Measurements from ENCODE around the gene SATB1.

Gene SATB1

DNA sequence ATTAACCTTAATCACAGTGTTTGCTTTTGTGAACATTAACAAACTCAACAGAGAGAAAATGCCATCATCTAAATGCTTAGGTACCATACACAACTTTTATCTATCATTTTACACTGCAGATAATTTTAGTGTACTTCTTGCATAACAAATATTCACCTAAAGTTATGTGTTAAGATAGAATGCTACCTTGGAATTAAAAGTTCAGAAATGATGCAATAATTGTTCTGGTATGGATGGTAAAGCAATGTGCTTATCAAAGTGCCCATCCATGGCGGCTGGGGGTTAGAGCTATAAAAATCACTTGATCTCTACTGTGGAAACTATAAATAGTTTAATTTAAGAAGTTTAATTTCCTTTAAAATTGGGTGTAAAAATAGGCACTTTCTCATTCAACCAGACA lies 28.7 kb downstream of the SATB1 start:
- FAIRE-seq = no peak

GRCh38 chr3:18394384-18394995 lies 30.6 kb downstream of the SATB1 start:
- FAIRE-seq = no peak

GRCh38 chr3:18393906-18394305 lies 31.2 kb downstream of the SATB1 start:
- no peak for FAIRE-seq

DNA sequence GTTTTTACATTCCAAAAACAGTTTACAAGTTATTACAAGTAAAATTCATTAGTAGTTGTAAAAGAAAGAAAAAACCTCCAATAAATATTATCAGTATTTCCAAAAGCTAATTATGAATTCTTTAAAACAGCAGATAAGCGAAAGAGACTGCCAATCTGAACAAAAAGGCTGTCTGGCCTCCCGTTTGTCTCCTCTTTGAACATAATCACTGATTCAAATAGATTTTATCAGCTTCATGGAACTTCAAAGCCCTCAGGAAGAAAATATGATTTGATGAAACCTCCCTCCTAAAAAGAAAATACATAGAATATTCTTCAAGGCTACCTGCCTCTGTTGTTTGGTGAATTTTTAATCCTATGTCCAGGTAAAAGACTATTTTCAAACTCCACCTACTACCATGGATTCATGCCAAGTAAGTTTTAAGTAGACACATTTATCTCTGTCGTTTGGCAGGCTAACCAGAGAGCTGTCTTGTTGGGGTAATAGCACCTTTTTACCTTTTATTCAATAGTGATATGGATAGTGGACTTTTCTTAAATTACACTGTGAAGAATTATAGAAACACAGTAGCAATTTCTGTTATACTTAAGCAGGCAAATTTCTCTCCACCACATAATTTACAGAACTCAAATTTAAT lies 35.0 kb downstream of the SATB1 start:
- no peak for FAIRE-seq

GRCh38 chr3:18389108-18389733 lies 35.9 kb downstream of the SATB1 start:
- FAIRE-seq = no peak

DNA sequence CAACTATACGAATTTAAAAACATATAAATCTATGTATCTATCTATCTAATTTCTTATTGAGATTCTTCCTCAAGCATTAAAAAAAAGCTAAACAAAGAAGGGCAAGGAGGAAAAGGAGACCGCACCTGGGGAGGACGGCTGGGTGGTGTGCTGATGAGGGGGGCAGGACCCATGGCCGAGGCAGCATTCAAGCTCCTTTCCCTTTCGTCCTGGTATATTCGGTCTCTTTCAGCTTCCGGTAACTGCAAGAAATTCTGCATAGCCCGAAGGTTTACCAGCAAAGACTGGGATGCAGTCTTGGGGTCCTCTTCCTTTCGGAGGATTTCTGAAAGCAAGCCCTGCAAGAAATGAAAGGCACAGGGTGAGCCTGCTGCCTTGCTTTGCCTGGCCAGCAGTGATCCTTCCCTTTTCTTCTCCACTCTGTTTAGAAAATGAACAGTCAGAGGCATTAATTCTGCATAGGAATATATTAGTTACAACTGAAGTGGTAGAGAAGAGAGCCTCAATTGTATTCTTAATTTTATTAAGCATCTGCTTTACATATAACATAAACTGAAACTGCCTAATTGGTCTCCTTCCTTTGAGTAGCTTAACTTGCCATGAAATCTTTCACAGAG lies 38.8 kb downstream of the SATB1 start:
- no peak for FAIRE-seq

DNA sequence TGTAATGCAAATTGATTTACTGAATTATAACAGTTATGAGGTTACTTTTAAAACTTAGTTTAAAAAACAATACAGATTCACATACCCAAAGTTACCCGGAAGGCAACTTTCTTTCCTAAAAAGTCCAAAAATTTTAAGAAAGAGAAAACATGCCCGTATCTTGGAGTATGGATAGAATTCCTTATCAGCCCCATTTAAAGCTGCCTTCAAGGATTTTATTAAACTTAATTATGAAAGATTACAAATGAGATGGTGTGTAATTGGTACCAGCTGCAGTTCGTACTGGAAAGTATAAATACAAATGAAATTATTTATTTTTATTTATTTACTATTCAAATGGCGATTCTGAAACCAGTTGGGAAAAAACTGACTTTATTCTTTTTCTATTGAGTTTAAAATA lies 39.4 kb downstream of the SATB1 start:
- FAIRE-seq = no peak

DNA sequence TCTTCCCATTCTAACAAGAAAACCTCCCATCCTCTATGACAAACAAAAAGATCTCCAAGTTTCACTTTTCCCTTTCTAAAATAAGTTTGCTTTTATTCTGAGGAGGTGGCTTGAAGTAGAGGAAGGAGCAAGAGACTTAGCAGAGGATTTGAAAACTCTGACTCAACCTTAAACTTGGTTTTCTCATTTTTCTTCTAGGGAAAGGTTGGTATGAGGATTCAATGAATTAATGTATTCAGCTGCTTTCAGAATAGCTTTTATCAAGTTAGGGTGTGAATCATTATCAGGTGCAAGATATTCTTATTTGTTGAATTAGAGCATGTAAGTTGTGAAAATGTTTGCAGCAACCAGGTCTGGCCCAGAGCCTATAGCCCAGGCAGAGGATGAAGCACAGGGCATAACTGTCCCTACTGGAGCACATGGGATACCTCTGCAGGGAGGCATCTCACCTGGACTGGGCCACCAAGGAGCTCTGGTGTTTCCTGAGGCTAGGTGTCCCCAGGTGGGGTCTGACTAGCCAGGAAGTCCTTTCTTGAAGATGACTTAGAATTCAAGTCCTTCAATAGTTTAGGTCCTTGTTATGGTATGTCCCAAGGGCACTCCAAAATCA lies 42.3 kb downstream of the SATB1 start:
- no peak for FAIRE-seq

DNA sequence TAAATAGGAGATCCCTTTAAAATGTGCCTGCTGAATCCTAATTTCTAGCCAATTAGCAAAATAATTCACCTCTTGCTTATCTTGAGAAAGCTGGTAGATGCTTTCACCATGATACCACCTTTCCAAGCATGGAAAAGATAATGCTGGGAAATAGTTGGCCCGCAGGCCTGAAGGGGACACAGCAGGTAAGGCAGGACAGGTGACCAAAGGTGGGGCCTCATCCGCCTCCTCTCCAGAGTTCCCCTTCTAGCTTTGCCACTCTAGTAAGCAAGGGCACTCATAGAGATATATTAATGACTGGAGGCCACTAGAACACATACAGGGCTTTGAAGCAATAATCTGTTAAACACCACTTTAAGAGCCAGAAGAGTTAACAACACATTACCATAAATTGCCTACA lies 45.5 kb downstream of the SATB1 start:
- no peak for FAIRE-seq

DNA sequence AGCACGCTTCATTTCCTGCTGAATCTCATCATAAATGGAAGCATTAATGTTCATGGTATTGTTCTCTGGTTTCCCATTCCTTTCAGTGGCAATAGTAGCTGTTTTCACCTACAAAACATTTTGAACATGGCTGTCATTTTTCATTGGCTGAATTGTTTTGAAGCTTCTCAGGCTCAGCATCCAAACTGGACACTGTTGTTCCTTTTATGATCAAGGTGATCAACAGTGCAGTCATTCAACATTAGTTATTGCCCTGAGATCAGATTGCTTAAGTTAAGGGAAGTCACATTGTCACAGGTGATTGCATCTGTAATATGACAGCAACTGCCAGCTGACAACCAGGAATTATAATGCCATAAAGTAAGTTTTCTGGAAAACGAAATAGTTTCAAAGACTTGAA lies 46.9 kb downstream of the SATB1 start:
- no peak for FAIRE-seq

GRCh38 chr3:18376682-18377081 lies 48.5 kb downstream of the SATB1 start:
- FAIRE-seq = no peak

DNA sequence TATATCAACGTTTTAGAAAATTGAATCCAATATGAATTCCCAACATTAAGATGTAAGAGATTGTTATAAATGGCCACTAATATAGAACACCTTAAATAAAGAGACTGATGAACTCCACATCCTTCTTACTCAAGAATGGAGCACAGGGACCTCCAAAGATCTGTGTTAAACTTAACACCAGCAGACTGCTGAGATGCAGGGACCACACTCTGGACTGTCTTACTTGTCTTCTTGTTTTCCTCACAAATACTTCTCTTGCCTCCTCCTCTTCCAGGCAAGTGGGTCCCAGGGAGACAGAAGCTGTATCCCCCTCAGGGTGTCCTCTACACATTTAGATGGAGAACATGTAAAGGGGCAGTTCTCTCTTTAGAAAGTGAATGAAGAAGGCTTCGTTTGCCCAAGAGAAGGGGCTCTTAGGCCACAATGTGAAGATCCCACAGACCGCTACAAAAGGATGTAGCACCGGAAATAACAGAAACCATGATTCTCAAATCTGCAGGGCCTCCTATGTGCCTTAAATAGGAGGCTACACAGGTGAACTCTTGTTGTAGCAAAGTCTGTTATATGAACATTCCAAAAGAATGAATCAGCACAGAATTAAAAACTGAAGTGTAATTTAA lies 52.2 kb downstream of the SATB1 start:
- FAIRE-seq = no peak

DNA sequence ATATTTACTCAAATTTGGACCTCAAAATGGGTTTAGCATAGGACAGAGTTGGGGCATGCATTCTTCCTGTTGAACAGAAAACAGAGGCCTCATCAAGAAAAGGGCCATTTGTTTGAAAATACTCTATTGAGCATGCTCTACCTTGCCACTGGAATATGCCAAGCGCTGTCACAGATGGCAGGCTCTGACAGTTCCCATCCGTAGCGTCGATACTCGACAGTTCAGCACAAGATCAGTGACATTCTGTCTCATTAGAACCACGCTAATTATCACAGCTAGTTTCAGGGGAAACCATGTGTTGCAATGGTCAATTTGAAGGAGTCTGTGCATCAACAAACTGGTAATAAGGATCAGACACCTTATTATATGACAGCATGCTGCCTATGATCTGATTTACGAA lies 54.5 kb downstream of the SATB1 start:
- no peak for FAIRE-seq

DNA sequence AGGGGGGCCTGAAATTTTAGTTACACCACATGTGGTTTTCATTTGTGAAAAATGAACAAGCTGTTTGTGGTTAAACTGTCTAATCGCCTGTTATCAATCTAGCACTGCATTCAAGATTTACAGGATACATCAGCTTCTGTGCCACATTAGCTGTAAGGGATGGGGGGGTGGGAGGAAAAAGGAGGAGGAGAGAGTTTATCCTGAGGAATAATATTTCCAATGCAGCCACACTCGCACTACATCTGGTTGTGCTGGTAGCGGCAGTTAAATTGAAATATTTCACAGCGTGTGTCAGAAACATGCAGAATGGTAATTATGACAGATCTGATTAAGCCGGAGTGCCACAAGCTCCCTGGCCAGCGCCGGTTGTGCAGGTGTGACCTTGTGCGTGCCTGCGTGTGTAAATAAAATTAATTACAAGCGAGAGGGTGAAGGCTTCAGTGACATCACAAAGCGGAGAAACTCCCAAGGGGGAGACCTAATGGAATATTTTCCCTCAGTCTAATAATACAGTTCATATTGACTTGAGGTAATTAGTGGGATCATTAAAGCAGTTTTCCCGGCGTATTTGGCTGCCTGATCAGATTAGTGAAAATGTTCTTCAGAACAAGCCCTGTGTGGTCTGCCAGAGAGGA lies 55.5 kb downstream of the SATB1 start:
- no peak for FAIRE-seq

DNA sequence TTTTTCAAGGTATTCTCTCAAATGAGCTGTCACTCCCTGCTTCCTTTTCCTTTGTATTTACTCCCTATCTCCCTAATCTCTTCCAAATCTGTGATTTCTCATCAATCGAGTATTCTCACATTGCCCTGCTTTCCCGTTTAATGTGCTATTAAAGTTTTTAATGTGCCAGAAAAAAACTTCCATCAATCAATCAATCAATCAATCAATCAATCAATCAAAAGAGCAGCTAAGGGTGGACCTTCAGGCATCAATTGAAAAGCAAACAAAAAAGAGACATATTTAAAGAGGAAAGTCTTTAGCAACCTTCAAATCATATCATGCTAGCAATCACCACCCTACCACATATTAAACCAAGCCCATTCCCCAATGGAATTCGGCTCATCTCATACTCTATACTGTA lies 58.9 kb downstream of the SATB1 start:
- no peak for FAIRE-seq

DNA sequence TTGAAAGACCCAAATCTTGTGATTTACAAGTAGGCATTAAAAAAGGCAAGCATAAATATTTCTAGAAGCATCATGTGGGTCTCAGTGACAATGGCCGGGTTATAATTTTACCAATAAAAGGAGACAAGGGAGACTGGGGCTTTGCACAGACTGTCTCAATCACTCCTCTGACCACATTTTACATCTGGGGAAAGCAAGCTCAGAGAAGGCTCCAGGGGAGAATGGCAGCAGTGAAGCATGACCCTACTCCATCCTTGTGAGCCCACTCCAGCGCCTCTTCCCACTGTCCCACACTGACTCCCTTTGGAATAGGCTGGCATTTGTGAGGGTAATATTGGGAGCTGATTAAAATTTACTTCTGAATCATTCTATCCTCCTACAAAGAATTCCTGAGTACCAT lies 61.8 kb downstream of the SATB1 start:
- no peak for FAIRE-seq

DNA sequence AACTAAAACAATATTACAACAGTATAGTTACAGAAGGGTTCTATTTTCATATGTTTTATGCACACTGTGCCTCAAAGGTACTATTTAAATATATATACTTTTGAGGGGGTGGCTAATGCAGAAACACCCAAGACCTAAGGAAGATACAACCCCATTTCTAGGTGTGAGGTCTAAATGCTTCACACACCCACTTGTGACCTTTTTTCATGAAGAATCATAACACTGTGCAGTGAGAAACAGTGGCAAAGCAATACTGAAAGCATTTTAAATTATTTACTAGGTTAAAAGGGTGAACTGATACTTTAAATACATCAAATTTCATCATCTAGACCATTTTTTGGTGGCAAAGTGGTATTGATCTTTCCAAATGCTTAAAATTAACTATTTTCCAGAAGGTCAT lies 67.4 kb downstream of the SATB1 start:
- FAIRE-seq = no peak

- FAIRE-seq = no peak
These were observed 69.3 kb downstream of the SATB1 start for GRCh38 chr3:18355832-18356231.

DNA sequence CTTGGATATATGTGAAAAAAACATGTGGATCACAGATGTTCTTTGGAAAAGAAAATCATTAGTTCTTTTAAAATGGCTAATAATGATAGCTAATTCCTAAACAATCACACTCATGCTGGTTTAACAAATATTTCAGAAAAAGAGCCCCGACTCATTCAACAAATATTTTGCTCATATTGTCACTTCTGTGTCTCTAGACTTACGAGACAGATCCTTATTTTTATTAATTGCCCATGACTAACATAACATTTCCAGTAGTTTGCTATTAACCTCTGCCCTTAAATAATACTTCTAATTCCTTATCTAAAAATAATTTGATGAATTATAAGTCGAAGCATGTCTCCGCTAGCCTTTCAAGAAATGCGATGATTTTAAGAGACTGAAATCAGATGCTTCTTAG lies 70.4 kb downstream of the SATB1 start:
- no peak for FAIRE-seq

DNA sequence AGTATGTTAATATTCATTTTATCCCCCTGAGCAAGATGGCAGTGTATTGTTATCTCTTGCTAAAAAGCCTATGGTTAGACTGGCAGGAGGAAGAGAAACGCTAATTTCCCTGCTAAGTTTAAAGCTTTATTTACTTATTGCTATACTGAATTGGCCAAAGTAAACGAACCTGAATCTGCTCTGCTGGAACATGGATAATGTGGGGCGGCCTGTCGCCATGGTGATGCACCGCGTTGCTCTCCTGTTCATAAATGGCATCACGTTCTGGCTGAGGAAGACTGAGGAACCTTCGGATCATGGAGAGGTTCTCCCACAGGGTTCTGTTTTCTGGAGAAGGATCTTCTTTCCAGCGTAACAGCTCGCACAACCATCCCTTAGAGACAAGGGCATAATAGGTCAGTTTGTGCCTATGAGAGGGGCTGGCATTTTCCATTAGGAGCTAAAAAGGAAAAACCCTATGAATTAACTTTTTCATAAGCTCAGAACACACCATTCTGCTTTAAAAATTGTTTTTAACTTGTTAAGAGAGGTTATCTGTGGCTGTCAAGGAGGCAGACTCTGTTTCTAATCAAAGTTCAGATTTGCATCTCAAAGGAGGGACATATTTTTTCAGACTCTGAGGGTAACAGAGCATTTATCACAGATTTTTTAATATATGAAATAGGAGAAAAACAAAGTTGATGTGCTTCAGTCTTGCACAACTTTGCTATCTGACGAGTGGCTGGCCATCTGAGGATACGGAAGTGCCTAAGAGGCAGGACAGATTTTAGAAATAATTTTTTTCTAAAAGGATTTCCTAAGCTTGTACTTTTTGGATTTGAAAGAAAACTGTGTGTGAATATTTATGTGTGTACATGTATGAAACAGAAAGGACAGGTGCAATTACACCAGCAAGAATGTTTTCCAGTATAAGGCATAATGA lies 73.1 kb downstream of the SATB1 start:
- no peak for FAIRE-seq

DNA sequence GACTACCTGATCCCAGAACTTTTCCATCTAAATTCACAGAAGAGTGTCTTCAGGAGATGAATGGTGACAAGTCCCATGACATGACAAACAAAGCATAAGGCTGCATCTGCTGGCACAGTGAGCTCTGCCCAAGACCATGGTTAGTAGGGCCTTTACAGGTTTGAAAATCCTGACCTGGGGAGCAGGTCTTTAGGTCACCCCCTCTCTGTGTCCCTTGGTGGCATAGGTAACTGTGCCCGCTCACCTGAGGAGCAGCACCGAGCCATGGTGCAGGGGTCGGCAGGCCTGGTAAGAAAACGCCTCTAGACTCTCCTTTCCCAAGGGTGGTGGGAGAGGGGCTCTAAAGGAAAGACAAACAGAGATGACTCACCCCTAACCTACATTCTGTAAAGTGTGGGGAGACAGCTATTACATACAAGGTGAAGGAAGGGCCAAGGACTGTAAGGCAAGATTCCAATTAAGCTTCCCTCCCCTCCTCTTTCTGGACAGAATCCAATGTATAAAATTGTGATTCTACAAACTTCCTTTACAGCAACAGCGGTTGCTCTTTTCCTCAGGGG lies 74.0 kb downstream of the SATB1 start:
- FAIRE-seq = no peak

Data from G401.6 (cell line).